GM18861 (cell line): ENCODE measurements around the gene ZNF587B.
A peak's percentile ranks its signal among the peaks of the same experiment; 100 is the strongest.
"Not testable (repeated sequence)": the region's sequence is repeated elsewhere in the genome, so short reads cannot be mapped to it uniquely, and the experiment has no call there.

ENCODE experiments used
- ATAC-seq: cut with Tn5 transposase; IDR thresholded peaks from one replicate; pipeline ENCODE4 v1.9.1; 2021; ENCODE audit not compliant: unreplicated experiment

Gene ZNF587B

GRCh38 chr19:57830071-57830602, at the start of gene ZNF587B:
ZNF587B (plus strand) TSS chr19:57830299; CDS start chr19:57830529, 230 bp downstream.
- ATAC-seq: no peak

GRCh38 chr19:57786286-57786685, 43.8 kb upstream of the ZNF587B start:
- no peak for ATAC-seq

DNA sequence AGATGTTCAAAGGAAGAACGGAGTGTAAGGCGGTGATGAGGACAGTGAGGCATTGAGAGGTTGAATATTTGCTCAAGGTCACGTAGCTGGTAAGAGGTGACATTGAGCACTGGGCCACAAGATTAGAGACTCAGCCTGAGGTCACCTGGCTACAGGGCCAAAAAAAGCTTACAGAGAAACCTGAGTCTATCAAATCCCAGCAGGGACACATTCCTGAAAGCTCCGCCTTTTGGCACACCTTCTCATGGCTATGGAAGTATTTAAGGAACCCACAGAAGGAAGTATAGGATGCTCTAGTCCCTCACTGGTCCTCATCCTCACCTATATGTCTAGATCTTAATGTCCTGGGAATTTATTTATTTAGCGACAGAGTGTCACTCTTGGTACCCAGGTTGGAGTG, 43.2 kb upstream of the ZNF587B start:
- no peak for ATAC-seq

DNA sequence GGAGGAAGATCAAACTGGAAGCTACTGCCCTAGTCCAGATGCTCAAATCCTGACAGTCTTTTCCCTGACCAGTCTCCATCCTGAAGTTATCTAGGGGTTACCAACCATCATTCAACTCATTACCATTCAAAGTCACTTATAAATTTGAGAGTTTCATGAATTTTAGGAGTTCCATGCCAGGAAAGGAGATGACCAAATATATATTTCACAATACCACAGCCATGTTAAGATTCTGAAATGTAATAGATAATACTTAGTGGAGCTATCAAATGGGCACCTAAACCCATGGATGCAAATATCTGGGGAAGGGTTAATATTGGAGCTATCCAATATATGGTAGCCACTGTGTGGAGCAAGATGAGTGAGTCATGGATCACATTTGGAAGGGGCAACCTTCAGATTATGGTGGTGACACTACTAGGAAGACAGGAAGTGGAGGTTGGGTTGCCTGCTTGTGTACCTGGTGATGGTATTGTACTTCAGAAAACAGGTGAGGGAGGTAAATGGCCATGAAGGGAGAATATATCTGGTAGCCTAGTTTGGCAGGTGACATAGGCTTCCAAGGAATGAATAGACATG, 41.9 kb upstream of the ZNF587B start:
- ATAC-seq: no peak

- no peak for ATAC-seq
Measured at GRCh38 chr19:57789288-57789687, 40.8 kb upstream of the ZNF587B start.

DNA sequence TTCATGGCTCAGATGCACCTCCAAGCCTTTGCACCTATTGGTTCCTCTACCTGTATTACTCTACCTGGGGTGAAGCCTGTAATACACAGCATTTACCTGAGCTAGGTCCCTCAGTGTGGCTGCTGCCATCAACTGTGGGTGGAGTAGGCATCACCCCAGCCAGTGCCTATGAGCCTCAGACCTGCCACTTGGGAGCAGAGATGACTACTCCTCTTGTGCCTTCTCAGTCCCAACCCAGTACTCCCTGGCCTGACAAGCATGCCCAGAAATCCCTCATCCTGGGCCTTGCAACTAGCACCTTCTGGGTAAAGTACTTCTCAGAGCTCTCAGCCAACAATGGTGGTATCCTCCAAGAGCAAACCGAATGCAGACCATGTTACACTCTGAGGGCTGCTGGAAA, 33.5 kb upstream of the ZNF587B start:
- ATAC-seq: not testable (repeated sequence)

DNA sequence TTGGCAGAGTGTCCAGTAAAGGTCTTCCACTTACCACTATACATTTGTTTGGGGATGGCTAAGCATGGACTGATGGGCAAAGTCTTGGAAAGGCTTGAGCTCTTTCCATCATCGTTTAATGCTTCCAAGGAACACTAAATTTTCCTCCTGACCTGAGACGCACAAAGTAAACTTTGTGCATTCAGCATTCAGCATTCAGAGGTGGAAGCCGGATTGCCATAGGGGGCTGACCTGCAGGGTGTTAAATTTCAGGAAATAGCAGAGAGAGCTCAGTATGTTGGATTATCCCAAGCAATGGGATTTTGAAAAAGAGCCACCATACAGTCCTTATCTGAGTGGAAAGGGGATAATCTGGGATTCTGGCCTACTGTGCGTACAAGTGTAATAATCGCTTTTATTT, 29.4 kb upstream of the ZNF587B start:
- no peak for ATAC-seq

DNA sequence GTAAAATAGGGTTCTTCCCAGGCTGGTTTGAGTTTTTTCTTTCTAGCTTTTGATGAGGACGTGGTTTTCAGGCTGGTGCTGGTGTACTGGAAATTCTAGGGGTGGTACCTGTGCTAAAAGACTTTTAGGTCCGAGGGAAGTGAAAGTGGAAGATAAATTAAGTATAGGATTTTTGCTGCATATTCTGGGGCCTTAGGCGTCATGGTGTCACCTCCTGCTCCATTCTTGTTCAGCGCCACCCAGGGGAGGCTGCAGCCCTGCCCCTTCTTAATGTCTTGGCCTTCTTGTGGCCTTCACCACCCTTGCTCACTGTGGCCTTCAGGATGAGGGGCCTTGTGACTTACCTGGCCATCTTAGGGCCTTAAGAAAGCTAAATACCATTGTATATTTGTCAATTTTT, 27.8 kb upstream of the ZNF587B start:
- no peak for ATAC-seq

DNA sequence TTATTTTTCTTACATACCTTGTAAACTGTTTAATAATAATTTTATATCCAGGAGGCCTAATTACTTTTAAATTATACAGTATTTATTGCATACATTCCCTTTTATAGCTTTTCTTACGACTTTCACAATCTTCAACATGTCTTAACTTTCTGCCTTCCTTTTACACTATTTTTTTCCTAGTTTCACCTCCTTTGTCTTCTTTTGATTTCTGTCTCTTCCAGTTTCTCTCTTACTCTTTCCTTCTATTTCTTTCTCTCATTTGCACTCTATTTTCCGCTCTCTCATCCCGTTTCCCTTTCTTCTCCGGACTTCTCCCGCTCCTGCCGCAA, 26.9 kb upstream of the ZNF587B start:
- no peak for ATAC-seq

GRCh38 chr19:57803594-57804325, 26.3 kb upstream of the ZNF587B start:
- ATAC-seq: no peak

GRCh38 chr19:57807541-57807940, 22.6 kb upstream of the ZNF587B start:
- ATAC-seq: no peak

DNA sequence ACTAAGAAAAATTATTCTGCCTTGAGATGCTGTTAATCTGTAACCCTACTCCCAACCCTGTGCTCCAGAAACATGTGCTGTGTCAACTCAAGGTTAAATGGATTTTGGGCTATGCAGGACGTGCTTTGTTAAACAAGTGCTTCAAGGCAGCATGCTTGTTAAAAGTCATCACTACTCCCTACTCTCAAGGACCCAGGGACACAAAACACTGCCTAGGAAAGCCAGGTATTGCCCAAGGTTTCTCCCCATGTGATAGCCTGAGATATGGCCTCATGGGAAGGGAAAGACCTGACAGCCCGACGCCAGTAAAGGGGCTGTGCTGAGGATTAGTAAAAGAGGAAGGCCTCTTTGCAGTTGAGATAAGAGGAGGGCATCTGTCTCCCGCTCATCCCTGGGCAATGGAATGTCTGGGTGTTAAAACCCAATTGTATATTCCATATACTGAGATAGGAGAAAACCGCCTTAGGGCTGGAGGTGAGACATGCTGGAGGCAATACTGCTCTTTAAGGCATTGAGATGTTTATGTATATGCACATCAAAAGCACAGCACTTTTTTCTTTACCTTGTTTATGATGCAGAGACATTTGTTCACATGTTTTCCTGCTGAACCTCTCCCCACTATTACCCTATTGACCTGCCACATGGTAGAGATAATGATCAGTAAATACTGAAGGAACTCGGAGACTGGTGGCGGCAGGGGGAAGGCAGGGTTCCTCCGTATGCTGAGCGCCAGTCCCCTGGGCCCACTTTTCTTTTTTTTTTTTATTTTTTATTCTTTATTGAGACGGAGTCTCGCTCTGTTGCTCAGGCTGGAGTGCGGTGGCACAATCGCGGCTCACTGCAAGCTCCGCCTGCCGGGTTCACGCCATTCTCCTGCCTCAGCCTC, 19.4 kb upstream of the ZNF587B start:
- not testable (repeated sequence) for ATAC-seq

DNA sequence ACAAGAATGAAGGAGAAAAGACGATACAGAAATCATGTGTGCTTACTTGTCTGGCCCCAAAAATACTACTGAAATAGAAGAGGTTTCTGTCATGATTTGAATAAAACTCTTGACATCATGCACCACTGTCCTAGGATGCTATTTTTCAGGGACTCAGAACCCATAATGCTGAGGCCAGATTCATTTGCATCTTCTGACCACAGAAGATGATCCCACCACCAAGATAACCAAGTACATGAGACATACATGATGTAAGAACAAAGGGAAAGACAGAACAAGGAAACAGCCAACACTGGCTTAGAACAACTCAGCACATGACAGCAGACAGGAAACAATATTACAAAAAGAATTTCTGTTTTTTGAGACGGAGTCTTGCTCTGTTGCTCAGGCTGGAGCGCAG, 17.9 kb upstream of the ZNF587B start:
- no peak for ATAC-seq

GRCh38 chr19:57812975-57813820, 16.9 kb upstream of the ZNF587B start:
- not testable (repeated sequence) for ATAC-seq

GRCh38 chr19:57813919-57814504, 16.1 kb upstream of the ZNF587B start:
- ATAC-seq: no peak

- peak; percentile 73 for ATAC-seq
Measured at GRCh38 chr19:57814505-57815246, 15.4 kb upstream of the ZNF587B start, which contains the start of gene ZNF552. ZNF552 (minus strand) TSS chr19:57814913; CDS start chr19:57814743, 170 bp downstream.

DNA sequence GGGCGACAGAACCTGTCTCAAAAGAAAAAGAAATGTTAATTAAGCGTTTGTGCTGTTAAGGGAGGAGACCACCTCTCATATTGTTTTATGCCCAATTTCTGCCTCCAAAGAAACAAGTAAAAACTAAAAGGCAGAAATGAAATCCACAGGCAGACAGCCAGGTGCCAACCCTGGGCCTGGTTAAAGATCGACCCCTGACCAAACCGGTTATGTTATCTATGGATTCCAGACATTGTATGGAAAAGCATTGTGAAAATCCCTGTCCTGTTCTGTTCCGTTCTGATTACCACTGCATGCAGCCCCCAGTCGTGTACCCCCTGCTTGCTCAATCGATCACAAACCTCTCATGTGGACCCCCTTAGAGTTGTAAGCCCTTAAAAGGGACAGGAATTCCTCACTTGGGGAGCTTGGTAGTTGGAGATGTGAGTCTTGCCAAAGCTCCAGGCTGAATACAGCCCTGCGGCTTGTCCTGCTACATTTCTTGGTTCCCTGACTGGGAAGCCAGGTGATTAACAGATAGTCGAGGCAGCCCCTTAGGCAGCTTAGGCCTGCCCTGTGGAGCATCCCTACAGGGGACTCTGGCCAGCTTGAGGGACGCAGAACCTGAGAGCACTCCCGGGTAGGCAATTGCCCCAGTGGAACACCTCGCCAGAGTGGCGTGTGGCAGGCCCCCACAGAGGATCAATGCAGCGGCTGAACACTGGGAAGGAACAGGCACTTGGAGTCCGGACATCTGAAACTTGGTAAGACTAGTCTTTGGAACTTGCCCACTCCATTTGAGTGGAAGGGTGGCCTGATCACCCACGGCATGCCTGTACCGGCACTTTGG, 14.6 kb upstream of the ZNF587B start:
- no peak for ATAC-seq

DNA sequence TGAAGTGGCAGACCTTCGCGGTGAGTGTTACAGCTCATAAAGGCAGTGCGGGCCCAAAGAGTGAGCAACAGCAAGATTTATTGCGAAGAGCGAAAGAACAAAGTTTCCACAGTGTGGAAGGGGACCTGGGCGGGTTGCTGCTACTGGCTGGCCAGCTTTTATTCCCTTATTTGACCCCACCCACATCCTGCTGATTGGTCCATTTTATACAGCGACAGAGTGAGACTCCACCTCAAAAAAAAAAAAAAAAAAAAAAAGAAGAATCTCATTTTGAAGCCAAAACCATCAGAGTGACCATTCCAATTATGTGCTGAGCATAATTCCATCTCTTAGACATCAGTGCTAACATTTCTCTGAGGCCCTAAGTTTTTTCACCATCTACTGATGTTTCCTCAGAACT, 13.4 kb upstream of the ZNF587B start:
- no peak for ATAC-seq

DNA sequence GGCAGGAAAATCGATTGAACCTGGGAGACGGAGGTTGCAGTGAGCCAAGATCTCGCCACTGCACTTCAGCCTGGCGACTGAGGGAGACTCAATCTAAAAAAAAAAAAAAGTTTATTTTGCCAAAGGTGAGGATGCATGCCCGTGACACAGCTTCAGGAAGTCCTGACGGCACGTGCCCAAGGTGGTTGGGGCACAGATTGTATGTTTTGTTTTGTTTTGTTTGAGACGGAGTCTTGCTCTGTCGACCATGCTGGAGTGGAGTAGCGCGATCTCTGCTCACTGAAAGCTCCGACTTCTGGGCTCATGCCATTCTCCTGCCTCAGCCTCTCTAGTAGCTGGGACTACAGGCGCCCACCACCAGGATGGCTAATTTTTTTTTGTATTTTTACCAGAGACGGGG, 12.1 kb upstream of the ZNF587B start:
- no peak for ATAC-seq
